ENCODE results near the gene ACVRL1.
A peak's percentile ranks its signal among the peaks of the same experiment; 100 is the strongest.

The ACVRL1 gene

GRCh38 chr12:51907083-51907855 is at the start of gene ACVRL1:
Gene ACVRL1, plus strand, starts transcription at chr12:51907504. Its CDS starts 4,971 bp downstream, at chr12:51912475.
- in situ Hi-C loops (cut with HindIII; ENCODE audit: low pct_ligation_motif_present, low sequenced_read_pairs), result no loop called here
- no peak for DNase-seq
- Histone ChIP-seq H3K4me3 (ENCODE audit: low read depth, low read length) (peak within 1 kb of the TSS; percentile 55), H3K36me3 (replicated peaks) (no peaks in the 10 kb centered on the region), H3K27me3 (replicated peaks) (no peaks in the 10 kb centered on the region), H3K27ac (no peak within 1 kb of the TSS)
- no peak for TF ChIP-seq CTCF (IDR thresholded peaks at IDR 0.05; ENCODE audit: low read depth, low read length, missing control alignments)

GRCh38 chr12:51860986-51861385 is 46.3 kb upstream of the ACVRL1 start:
- TF ChIP-seq CTCF (IDR thresholded peaks at IDR 0.05; ENCODE audit: low read depth, low read length, missing control alignments), result no peak
- no peak overlapping the region for H3K27ac ChIP-seq
- peaks cover 24% of the 10 kb centered on the region for H3K27me3 ChIP-seq (replicated peaks)
- no peak overlapping the region for H3K4me3 ChIP-seq (ENCODE audit: low read depth, low read length)
- H3K36me3 ChIP-seq (replicated peaks), result no peaks in the 10 kb centered on the region
- DNase-seq, result no peak
- in situ Hi-C loops (cut with HindIII; ENCODE audit: low pct_ligation_motif_present, low sequenced_read_pairs), result no loop called here

GRCh38 chr12:51862947-51863346 is 44.4 kb upstream of the ACVRL1 start:
- no peak for TF ChIP-seq CTCF (IDR thresholded peaks at IDR 0.05; ENCODE audit: low read depth, low read length, missing control alignments)
- peaks cover 19% of the 10 kb centered on the region for H3K27me3 ChIP-seq (replicated peaks)
- no peak overlapping the region for H3K27ac ChIP-seq
- no peak for DNase-seq
- in situ Hi-C loops (cut with HindIII; ENCODE audit: low pct_ligation_motif_present, low sequenced_read_pairs), result no loop called here
- H3K4me3 ChIP-seq (ENCODE audit: low read depth, low read length), result no peak overlapping the region
- no peaks in the 10 kb centered on the region for H3K36me3 ChIP-seq (replicated peaks)

GRCh38 chr12:51863363-51863932 is 43.9 kb upstream of the ACVRL1 start:
- Histone ChIP-seq H3K4me3 (ENCODE audit: low read depth, low read length) (peak overlapping the region; percentile 52), H3K27ac (no peak overlapping the region), H3K36me3 (replicated peaks) (no peaks in the 10 kb centered on the region), H3K27me3 (replicated peaks) (peaks cover 19% of the 10 kb centered on the region)
- no peak for TF ChIP-seq CTCF (IDR thresholded peaks at IDR 0.05; ENCODE audit: low read depth, low read length, missing control alignments)
- DNase-seq, result no peak
- in situ Hi-C loops (cut with HindIII; ENCODE audit: low pct_ligation_motif_present, low sequenced_read_pairs), result no loop called here

GRCh38 chr12:51863933-51864832 is 43.1 kb upstream of the ACVRL1 start:
- peaks cover 22% of the 10 kb centered on the region for H3K27me3 ChIP-seq (replicated peaks)
- DNase-seq, result no peak
- no peak for TF ChIP-seq CTCF (IDR thresholded peaks at IDR 0.05; ENCODE audit: low read depth, low read length, missing control alignments)
- in situ Hi-C loops (cut with HindIII; ENCODE audit: low pct_ligation_motif_present, low sequenced_read_pairs), result no loop called here
- no peaks in the 10 kb centered on the region for H3K36me3 ChIP-seq (replicated peaks)
- H3K4me3 ChIP-seq (ENCODE audit: low read depth, low read length), result peak overlapping the region; percentile 52
- no peak overlapping the region for H3K27ac ChIP-seq
